HepG2 (cell line): Measurements from ENCODE around the gene UNC5B. TPM values are rescaled to one million over a fixed set of nuclear protein-coding genes. Genes with fewer than 3 reads are reported as not detected.

Source experiments
- ATAC-seq: fragments of 200-7000 bp; cut with Tn5 transposase; 3 replicates; pipeline ENCODE4 v1.9.1; 2020; ENCODE audit warnings: mild to moderate bottlenecking, moderate library complexity
- BruUV-seq: library from RNA; stranded (reverse); fragments of 400-500 nt; replicated peaks from 2 replicates; lab custom pipeline; 2021; lab: Mats Ljungman, UMichigan
- CTCF ChIA-PET: fragments of 300-600 bp; formaldehyde crosslinking; extraction: SDS; loops from one replicate; lab custom pipeline; 2021; ENCODE audit warnings: low total read pairs, inconsistent platforms, low intra/inter-chr PET ratio; lab: Yijun Ruan, JAX
- POLR2A ChIA-PET: fragments of 350-600 bp; sonication (Branson Sonifier 250); formaldehyde crosslinking; loops from one replicate; lab custom pipeline; 2020; ENCODE audit warnings: antibody characterized with exemption, inconsistent platforms; lab: Yijun Ruan, JAX
- DNase-seq: peaks from one replicate; pipeline ENCODE4 v3.0.0-alpha.2; 2015; ENCODE audit warnings: low spot score
- FAIRE-seq: peaks from 3 replicates; lab custom pipeline; 2011; peaks lifted over from hg19 to GRCh38; lab: Jason Lieb, UNC
- H2AFZ ChIP-seq: one replicate; pipeline ENCODE4 v1.6.1; 2011; ENCODE audit warnings: low read length, inconsistent platforms
- H3K27ac ChIP-seq: fragments of 300-600 bp; 3 replicates; pipeline ENCODE4 v1.8.0; 2011; ENCODE audit warnings: mixed run types, mild to moderate bottlenecking, mixed read lengths, low read length, inconsistent platforms; ENCODE audit not compliant: insufficient read depth; ENCODE audit errors: extremely low read length
- H3K27me3 ChIP-seq, 2 experiments: fragments of 200-600 bp in 1 of 2; 2 replicates in 1 of 2; 3 replicates in 1 of 2; pipeline versions ENCODE4 v1.6.0 to v1.8.0; 2011; ENCODE audit warnings: low read length in 2 of 2, mild to moderate bottlenecking in 2 of 2, moderate library complexity in 2 of 2, inconsistent platforms in 1 of 2; ENCODE audit not compliant: insufficient read depth in 2 of 2, control insufficient read depth in 1 of 2
- H3K36me3 ChIP-seq, 2 experiments: fragments of 200-600 bp in 1 of 2; replicated peaks in 1 of 2; 2 replicates in 1 of 2; 3 replicates in 1 of 2; pipeline versions ENCODE4 v1.5.1 to v1.8.0; 2011; ENCODE audit warnings: low read length in 2 of 2, inconsistent platforms in 1 of 2; ENCODE audit not compliant: insufficient read depth in 2 of 2, control insufficient read depth in 1 of 2
- H3K4me1 ChIP-seq: 2 replicates; pipeline ENCODE4 v1.5.1; 2012; ENCODE audit warnings: low read length, inconsistent platforms; ENCODE audit not compliant: insufficient read depth
- H3K4me2 ChIP-seq: 2 replicates; pipeline ENCODE4 v1.6.0; 2011; ENCODE audit warnings: low read depth, low read length, inconsistent platforms
- H3K4me3 ChIP-seq, 3 experiments: fragments of 200-600 bp in 1 of 3; sonication (generic), shearing (Covaris generic) in 1 of 3; replicated peaks in 1 of 3; 2 replicates each; pipeline ENCODE4 v1.5.1; 2011 to 2016; ENCODE audit warnings: low read length in 3 of 3, inconsistent platforms in 2 of 3, low read depth in 2 of 3, mild to moderate bottlenecking in 2 of 3, control low read depth in 1 of 3, mixed read lengths in 1 of 3; ENCODE audit not compliant: insufficient read depth in 1 of 3
- H3K79me2 ChIP-seq: one replicate; pipeline ENCODE4 v1.6.1; 2011; ENCODE audit warnings: low read length, inconsistent platforms; ENCODE audit not compliant: insufficient read depth
- H3K9ac ChIP-seq: 2 replicates; pipeline ENCODE4 v1.6.0; 2011; ENCODE audit warnings: mild to moderate bottlenecking, low read depth, low read length, inconsistent platforms; ENCODE audit not compliant: insufficient read depth
- H3K9me3 ChIP-seq: 2 replicates; pipeline ENCODE4 v1.5.1; 2012; ENCODE audit warnings: mild to moderate bottlenecking, low read length
- H4K20me1 ChIP-seq: 2 replicates; pipeline ENCODE4 v1.6.0; 2011; ENCODE audit warnings: inconsistent platforms, mild to moderate bottlenecking, low read length, moderate library complexity; ENCODE audit not compliant: insufficient read depth
- GATAD1 ChIP-seq: IDR thresholded peaks from 2 replicates; pipeline ENCODE4 v1.6.1; 2016; ENCODE audit warnings: missing genetic modification reagents, missing compliant biosample characterization
- HMGA1 ChIP-seq: sonication (generic); formaldehyde crosslinking; conservative IDR thresholded peaks from 2 replicates; pipeline ENCODE4 v1.4.0; 2020; ENCODE audit warnings: missing genetic modification reagents
- MIXL1 ChIP-seq: IDR thresholded peaks from 2 replicates; pipeline ENCODE4 v1.6.1; 2016
- MLLT10 ChIP-seq: sonication (generic); formaldehyde crosslinking; IDR thresholded peaks from 2 replicates; pipeline ENCODE4 v1.4.0; 2020; ENCODE audit warnings: missing genetic modification reagents
- NR1H2 ChIP-seq: sonication (generic); formaldehyde crosslinking; IDR thresholded peaks from 2 replicates; pipeline ENCODE4 v1.8.1; 2022; ENCODE audit warnings: low read depth, missing genetic modification reagents, borderline replicate concordance
- PITX1 ChIP-seq: sonication (generic); formaldehyde crosslinking; IDR thresholded peaks from 2 replicates; pipeline ENCODE4 v1.5.1; 2020; ENCODE audit warnings: mild to moderate bottlenecking, missing genetic modification reagents
- REPIN1 ChIP-seq: sonication (generic); formaldehyde crosslinking; IDR thresholded peaks from 2 replicates; pipeline ENCODE4 v1.8.0; 2022; ENCODE audit warnings: missing genetic modification reagents, low read depth, mild to moderate bottlenecking, borderline replicate concordance
- RORA ChIP-seq: sonication (generic); formaldehyde crosslinking; IDR thresholded peaks from 2 replicates; pipeline ENCODE4 v1.5.0; 2020; ENCODE audit warnings: mild to moderate bottlenecking, missing genetic modification reagents, moderate library complexity
- SCMH1 ChIP-seq: sonication (generic); formaldehyde crosslinking; IDR thresholded peaks from 2 replicates; pipeline ENCODE4 v1.9.0; 2021; ENCODE audit warnings: missing genetic modification reagents, mild to moderate bottlenecking, borderline replicate concordance
- TEAD2 ChIP-seq: sonication (generic); formaldehyde crosslinking; IDR thresholded peaks from 2 replicates; pipeline ENCODE4 v1.9.0; 2021; ENCODE audit warnings: missing genetic modification reagents
- TRIM24 ChIP-seq: sonication (generic); formaldehyde crosslinking; IDR thresholded peaks from 2 replicates; pipeline ENCODE4 v1.8.0; 2022; ENCODE audit warnings: mild to moderate bottlenecking, missing genetic modification reagents
- ZBTB38 ChIP-seq: sonication (generic); formaldehyde crosslinking; IDR thresholded peaks from 2 replicates; pipeline ENCODE4 v1.5.1; 2020; ENCODE audit warnings: mild to moderate bottlenecking, missing genetic modification reagents
- ZBTB8A ChIP-seq: sonication (generic); formaldehyde crosslinking; IDR thresholded peaks from 2 replicates; pipeline ENCODE4 v1.4.0; 2020; ENCODE audit warnings: mild to moderate bottlenecking, low read depth, missing genetic modification reagents, borderline replicate concordance
- ZMYM2 ChIP-seq: sonication (generic); formaldehyde crosslinking; IDR thresholded peaks from 2 replicates; pipeline ENCODE4 v1.8.0; 2022; ENCODE audit warnings: mild to moderate bottlenecking, missing genetic modification reagents
- ZNF30 ChIP-seq: sonication (generic); formaldehyde crosslinking; IDR thresholded peaks from 2 replicates; pipeline ENCODE4 v1.5.0; 2020; ENCODE audit warnings: mild to moderate bottlenecking, missing genetic modification reagents
- ZNF317 ChIP-seq: sonication (generic); formaldehyde crosslinking; IDR thresholded peaks from 2 replicates; pipeline ENCODE4 v1.5.0; 2020; ENCODE audit warnings: mild to moderate bottlenecking, missing genetic modification reagents
- WGBS: methylation state at CpG from one replicate; pipeline ENCODE4 v1.1.6; 2017; ENCODE audit warnings: low lambda C conversion rate; 5-methylcytosine and 5-hydroxymethylcytosine counted together
- in situ Hi-C: cut with HindIII; loops from 2 replicates; pipeline ENCODE4 v1.10.0; 2017; ENCODE audit warnings: low pct_unique_long_range_greater_than_20kb; ENCODE audit not compliant: extremely low pct_ligation_motif_present
- intact Hi-C: fragments of 100-400 bp; cut with micrococcal nuclease; formaldehyde crosslinking; loops from one replicate; pipeline ENCODE4 v1.10.0; 2022; ENCODE audit not compliant: unreplicated experiment
- polyA plus RNA-seq, 8 experiments: library from polyadenylated mRNA; depleted of rRNA in 3 of 8; stranded (reverse) in 7 of 8; unstranded in 1 of 8; fragments of >200 nt; fragmentation: Illumina TruSeq in 4 of 8; extraction: Trizol in 4 of 8; gene quantifications; 2 replicates each; pipeline versions ENCODE4 v1.2.1 to v1.2.3, GENCODE V29; 2011 to 2016; ENCODE audit warnings: low read depth in 4 of 8, missing spikeins in 1 of 8, mixed read lengths in 1 of 8; ENCODE audit not compliant: insufficient read depth in 1 of 8
- total RNA-seq, 5 experiments: library from RNA; depleted of rRNA; stranded (reverse); fragments of >200 nt; fragmentation: Illumina TruSeq; extraction: Trizol; gene quantifications; 2 replicates each; pipeline ENCODE4 v1.2.3, GENCODE V29; 2016; ENCODE audit warnings: low read depth in 1 of 5
- TF ChIP-seq, protein P1 (sequence below): sonication (generic); formaldehyde crosslinking; IDR thresholded peaks from 2 replicates; pipeline ENCODE4 v1.5.0; 2020; ENCODE audit warnings: missing genetic modification reagents

UNC5B gene
- total and polyA plus RNA-seq, 2 of the 13 experiments (the other 11 are each of a cell fraction or from before 2014, with no cell fraction given), result 0.07 TPM

DNA sequence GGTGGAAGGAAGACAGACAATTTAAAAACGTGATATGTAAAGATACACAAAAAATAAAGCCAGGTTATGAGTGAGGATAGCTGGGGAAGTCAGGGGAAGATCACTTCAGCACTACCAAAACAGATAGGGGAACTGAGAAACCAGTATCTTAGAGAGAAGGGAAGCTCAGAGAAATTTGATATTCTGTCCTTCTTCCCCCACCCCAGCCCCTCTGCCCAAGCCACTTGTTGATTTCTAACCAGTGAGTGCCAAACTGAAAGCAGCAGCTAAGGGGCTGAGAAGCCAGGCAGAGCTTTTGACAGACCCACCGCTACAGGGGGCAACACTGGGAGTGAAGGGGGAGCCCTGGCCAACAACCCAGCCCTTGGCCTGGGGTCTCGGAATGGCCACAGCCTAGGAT, 97.5 kb downstream of the UNC5B start:
- no peak for DNase-seq
- in situ Hi-C loops, result loop anchor here (5.0 to 10.0 kb wide), 2 partner anchors 305 to 392 kb away; no protein-coding TSS in a partner anchor
- no peak overlapping the region for H3K4me3 ChIP-seq
- no peaks in the 10 kb centered on the region for H3K9me3 ChIP-seq
- H2AFZ ChIP-seq, result no peak overlapping the region
- H3K9ac ChIP-seq, result no peak overlapping the region
- H3K36me3 ChIP-seq, result no peaks in the 10 kb centered on the region
- no peaks in the 10 kb centered on the region for H3K79me2 ChIP-seq
- no peak for ATAC-seq
- no peak overlapping the region for H3K27ac ChIP-seq
- no peak for TF ChIP-seq MLLT10 (CRISPR knock-in tag)
- TF ChIP-seq ZNF317 (CRISPR knock-in tag), result no peak
- TF ChIP-seq GATAD1, result no peak
- no peak for TF ChIP-seq TRIM24 (CRISPR knock-in tag)
- TF ChIP-seq RORA (CRISPR knock-in tag), result no peak
- no peak for TF ChIP-seq HMGA1 (CRISPR knock-in tag)
- no peak for TF ChIP-seq ZMYM2 (CRISPR knock-in tag)
- no peak for TF ChIP-seq PITX1 (CRISPR knock-in tag)
- no peak for TF ChIP-seq MIXL1
- H3K4me1 ChIP-seq, result peaks cover 20% of the 10 kb centered on the region; the same call in 1 of the 2 replicates
- peaks cover 3 to 4% of the 10 kb centered on the region in 2 experiments; a peak in 2 of 5 replicates for H3K27me3 ChIP-seq
- no peak overlapping the region for H3K4me2 ChIP-seq
- CTCF ChIA-PET, result no interaction called here
- 33% methylated on average over 3 of the region's 3 CpGs for WGBS
- intact Hi-C loops, result loop anchor here (10.0 kb wide), 2 partner anchors 125 to 295 kb away; no protein-coding TSS in a partner anchor
- FAIRE-seq, result no peak
- no TSS peak for BruUV-seq
- no peaks in the 10 kb centered on the region for H4K20me1 ChIP-seq
- POLR2A ChIA-PET, result no interaction called here

DNA sequence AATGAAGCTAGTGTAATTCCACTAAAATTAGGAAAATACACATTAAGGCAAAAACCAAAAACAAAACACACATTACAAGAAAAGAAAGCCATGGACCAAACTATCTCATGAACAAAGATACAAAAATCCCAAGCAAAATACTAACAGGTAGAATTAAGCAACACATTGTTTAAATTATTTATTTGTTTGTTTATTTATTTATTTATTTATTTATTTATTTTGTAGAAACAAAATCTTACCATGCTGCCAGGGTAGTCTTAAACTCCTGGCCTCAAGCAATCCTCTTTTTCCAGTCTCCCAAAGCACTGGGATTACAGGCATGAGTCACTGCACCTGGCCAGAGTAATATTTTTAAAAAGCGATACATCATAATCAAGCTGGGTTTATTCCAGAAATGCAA, 99.8 kb downstream of the UNC5B start:
- H2AFZ ChIP-seq, result no peak overlapping the region
- no peaks in the 10 kb centered on the region for H3K36me3 ChIP-seq
- no peak overlapping the region for H3K27ac ChIP-seq
- ChIA-PET CTCF (interaction anchor here (1.5 kb wide), 1 partner anchor 258 kb away, joined by 3 read pairs; no protein-coding TSS in a partner anchor), POLR2A (no interaction called here)
- intact Hi-C loops (loop anchor here (10.0 kb wide), 2 partner anchors 123 to 293 kb away; no protein-coding TSS in a partner anchor), in situ Hi-C loops (loop anchor here (10.0 kb wide), 1 partner anchor 303 kb away; no protein-coding TSS in a partner anchor)
- H3K4me3 ChIP-seq, result no peak overlapping the region
- H4K20me1 ChIP-seq, result no peaks in the 10 kb centered on the region
- no peak overlapping the region for H3K9ac ChIP-seq
- H3K4me1 ChIP-seq, result peaks cover 19% of the 10 kb centered on the region; the same call in 1 of the 2 replicates
- WGBS, result 56% methylated on average over 1 of the region's 1 CpG
- DNase-seq (no peak), FAIRE-seq (no peak), ATAC-seq (no peak)
- H3K4me2 ChIP-seq, result no peak overlapping the region
- H3K27me3 ChIP-seq, result peaks cover 1 to 8% of the 10 kb centered on the region in 2 experiments; a peak in 2 of 5 replicates
- H3K9me3 ChIP-seq, result no peaks in the 10 kb centered on the region
- no TSS peak for BruUV-seq
- H3K79me2 ChIP-seq, result no peaks in the 10 kb centered on the region
- TF ChIP-seq REPIN1 (CRISPR knock-in tag) (no peak), ZNF30 (CRISPR knock-in tag) (no peak), TEAD2 (CRISPR knock-in tag) (no peak), ZBTB8A (CRISPR knock-in tag) (no peak), SCMH1 (CRISPR knock-in tag) (no peak), NR1H2 (CRISPR knock-in tag) (no peak), ZBTB38 (CRISPR knock-in tag) (no peak)
- TF ChIP-seq, protein P1, sequence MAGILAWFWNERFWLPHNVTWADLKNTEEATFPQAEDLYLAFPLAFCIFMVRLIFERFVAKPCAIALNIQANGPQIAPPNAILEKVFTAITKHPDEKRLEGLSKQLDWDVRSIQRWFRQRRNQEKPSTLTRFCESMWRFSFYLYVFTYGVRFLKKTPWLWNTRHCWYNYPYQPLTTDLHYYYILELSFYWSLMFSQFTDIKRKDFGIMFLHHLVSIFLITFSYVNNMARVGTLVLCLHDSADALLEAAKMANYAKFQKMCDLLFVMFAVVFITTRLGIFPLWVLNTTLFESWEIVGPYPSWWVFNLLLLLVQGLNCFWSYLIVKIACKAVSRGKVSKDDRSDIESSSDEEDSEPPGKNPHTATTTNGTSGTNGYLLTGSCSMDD (CRISPR knock-in tag), result no peak
